ENCODE results near the gene FBXL14.

Gene FBXL14

DNA sequence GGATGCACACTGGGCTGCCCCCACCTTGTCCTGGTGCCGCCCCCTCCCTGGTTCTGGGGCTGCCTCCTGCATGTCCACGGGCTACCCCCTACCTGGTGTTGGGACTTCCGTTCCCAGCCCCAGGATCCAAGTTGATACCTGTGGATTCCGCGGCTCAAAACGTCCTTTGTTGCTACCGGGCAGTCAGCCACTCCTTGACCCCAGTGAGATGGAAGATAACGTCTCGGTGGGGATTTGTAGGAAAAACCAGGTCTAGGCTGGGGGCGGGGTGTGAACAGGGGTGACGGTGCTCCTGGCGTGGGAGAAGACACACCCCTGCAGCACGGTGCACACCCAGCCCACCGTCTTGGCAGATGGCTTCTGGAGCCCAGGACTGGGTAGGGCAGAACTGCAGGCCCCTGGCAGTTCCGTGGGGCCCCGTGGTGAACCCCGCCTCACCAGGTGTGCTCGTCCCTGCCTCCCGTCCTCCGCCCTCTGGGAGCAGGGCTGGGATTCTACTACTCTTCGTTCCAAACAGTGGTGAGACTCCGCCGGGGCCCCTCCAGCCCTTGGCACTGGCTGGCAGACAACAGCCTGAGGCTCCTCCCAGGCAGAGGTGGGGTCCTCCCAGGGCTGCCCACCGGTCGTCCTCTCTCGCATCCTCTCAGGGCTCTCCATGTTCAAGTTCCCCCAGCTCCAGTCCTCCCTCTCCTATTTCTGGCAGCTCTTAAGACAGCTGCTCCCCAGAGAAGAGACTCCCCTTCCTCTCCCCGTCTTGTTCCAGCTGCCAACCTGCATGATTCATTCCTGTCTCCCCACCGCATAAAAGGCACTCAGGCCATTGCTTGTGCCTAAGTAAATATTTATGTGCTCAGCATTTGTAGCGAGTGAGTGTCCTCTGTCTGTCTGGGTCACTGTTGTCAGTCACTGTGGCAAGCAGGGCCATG lies 75.5 kb downstream of the FBXL14 start:
- Histone ChIP-seq H3K4me3 (no peak overlapping the region), H3K27ac (no peak overlapping the region)
- TF ChIP-seq, protein P1, sequence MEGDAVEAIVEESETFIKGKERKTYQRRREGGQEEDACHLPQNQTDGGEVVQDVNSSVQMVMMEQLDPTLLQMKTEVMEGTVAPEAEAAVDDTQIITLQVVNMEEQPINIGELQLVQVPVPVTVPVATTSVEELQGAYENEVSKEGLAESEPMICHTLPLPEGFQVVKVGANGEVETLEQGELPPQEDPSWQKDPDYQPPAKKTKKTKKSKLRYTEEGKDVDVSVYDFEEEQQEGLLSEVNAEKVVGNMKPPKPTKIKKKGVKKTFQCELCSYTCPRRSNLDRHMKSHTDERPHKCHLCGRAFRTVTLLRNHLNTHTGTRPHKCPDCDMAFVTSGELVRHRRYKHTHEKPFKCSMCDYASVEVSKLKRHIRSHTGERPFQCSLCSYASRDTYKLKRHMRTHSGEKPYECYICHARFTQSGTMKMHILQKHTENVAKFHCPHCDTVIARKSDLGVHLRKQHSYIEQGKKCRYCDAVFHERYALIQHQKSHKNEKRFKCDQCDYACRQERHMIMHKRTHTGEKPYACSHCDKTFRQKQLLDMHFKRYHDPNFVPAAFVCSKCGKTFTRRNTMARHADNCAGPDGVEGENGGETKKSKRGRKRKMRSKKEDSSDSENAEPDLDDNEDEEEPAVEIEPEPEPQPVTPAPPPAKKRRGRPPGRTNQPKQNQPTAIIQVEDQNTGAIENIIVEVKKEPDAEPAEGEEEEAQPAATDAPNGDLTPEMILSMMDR (IDR thresholded peaks at IDR 0.05): no peak
- DNase-seq (ENCODE audit: low spot score): peak; percentile 64

GRCh38 chr12:1517734-1518525 lies 76.5 kb downstream of the FBXL14 start:
- no peak for DNase-seq (ENCODE audit: low spot score)
- TF ChIP-seq, protein P1 (IDR thresholded peaks at IDR 0.05): no peak

DNA sequence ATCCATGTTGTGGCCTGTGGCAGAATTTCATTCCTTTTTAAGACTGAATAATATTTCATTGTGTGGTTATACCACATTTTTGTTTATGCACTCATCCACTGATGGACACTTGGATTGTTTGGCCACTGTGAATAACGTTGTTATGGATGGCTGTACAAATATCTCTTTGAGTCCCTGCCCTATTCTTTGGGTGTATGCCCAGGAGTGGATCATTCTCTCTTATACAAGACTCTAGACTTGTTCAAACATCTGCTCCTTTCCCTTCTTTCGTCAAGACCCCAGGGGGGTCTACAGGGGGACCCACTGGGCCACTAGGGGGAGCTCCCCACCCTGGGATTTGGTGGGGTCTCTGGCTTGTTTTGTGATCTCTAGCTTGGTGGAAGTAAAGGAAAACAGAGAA lies 77.4 kb downstream of the FBXL14 start:
- no peak overlapping the region for H3K4me3 ChIP-seq
- TF ChIP-seq, protein P1 (IDR thresholded peaks at IDR 0.05): no peak
- H3K27ac ChIP-seq: no peak overlapping the region
- DNase-seq (ENCODE audit: low spot score): peak; percentile 41

More at GRCh38 chr12:1517734-1518525, 76.5 kb downstream of the FBXL14 start:
- Histone ChIP-seq H3K4me3 (no peak overlapping the region), H3K27ac (no peak overlapping the region)
